HG03175 (cell line): ENCODE data around the gene DAGLB.
"Not testable (repeated sequence)": the region's sequence is repeated elsewhere in the genome, so short reads cannot be mapped to it uniquely, and the experiment has no call there.

ENCODE experiments used
- ATAC-seq: cut with Tn5 transposase; IDR thresholded peaks from one replicate; pipeline ENCODE4 v1.9.1; 2021; ENCODE audit warnings: mild to moderate bottlenecking, moderate library complexity; ENCODE audit not compliant: unreplicated experiment

DAGLB gene

DNA sequence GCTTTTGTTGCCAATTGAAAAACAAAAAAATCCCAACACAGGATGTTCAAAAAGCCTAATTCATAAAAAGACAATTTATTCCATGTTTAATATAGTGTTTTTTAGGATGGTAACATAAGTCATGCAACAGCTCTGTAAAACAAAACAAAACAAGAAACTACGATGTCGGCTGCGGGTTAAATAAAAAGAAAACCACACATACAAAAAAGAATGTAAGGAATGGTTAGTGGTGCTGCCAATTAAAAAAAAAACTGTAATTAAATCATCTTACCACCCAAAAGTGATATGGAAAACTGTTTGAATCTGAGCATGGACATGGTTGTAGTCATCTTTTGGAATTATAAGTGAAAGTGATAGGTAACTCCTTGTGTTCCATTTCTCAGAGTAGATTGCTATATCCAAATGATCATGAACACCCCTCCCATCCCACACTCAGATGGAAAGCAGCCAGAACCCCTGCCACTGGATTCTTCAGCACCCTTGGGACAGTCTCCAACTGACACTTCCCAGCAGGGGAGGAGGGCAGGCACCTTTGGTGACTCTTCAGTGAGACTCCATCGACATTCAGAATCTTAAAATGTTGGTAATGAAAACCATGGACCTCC lies 14.3 kb upstream of the DAGLB start:
- no peak for ATAC-seq

DNA sequence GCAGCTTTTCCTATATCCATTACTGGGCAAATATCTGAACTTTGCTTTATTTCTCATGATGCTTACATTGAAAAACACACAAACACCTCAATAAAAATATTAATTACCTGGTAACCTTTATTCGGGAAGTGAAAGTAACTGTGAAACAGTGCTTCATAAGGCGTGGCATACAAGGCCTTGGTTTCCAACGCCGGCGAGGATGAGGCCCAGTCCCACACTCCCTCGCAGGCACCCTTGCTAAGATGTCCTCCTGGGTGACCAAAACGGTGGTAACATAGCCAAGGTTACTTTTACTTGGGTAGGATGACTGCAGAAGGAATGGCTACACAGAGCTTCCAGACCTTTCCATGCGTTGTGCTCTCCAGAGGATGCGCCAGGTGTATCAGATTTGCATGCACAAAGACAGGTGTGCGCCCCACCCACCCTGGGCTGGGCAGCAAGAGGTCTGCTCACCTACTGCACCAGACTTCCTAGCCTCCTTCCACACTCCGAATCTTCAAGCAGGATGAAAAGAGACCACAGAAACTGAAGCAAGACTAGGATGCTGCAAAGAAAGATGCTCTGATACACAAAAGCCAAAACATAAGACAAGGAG lies 13.3 kb upstream of the DAGLB start:
- ATAC-seq, result no peak

DNA sequence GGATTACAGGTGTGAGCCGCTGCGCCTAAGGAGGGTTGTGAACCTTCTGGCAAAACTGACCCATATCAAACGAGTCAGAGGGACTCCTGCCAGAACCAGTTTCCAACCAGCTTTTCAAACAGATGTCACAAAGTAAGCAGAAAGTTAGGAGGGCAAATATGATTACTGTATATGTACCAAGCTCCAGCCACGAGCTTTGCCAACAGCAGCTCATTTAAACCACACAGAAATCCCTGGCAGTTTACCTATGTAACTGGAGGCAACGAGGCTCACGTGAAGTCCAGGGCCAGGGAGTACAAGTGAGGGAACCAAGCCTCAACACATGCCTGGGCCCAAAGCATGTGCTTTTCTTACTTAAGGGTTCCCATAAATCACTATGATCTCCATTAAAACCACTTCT lies 12.5 kb upstream of the DAGLB start:
- ATAC-seq, result no peak

DNA sequence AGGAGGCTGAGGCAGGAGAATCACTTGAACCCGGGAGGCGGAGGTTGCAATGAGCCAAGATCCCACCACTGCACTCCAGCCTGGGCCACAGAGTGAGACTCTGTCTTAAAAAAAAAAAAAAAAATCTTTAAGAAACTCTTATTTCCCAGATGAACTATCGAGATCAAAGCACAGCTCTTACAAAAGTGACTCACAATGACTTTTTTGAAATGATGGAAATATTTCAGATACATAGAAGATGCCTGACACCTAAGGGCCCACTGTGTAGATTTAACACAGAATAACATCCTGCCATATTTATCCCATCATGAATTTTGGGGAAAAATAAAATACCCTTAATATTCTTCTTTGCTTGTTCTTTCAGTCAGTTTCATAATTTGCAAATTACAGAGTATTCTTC lies 10.9 kb upstream of the DAGLB start:
- ATAC-seq, result not testable (repeated sequence)

DNA sequence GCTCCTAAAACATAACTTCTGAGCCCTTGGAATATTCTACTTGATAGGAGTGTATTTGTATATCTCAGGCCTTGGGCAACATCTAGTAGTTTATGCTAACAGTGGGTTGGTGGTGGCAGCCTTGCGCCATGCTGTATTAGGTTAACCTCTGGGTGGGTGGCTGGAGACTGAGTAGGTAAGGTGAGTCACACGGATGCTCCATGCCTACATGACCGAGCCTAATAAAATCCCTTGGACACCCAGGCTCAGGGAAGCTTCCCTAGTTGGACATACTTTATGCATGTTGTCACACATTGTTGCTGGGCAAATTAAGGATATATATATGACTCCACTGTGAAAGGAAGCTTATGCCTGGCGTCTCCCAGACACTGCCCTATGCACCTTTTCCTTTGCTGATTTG lies 6.0 kb upstream of the DAGLB start:
- no peak for ATAC-seq

DNA sequence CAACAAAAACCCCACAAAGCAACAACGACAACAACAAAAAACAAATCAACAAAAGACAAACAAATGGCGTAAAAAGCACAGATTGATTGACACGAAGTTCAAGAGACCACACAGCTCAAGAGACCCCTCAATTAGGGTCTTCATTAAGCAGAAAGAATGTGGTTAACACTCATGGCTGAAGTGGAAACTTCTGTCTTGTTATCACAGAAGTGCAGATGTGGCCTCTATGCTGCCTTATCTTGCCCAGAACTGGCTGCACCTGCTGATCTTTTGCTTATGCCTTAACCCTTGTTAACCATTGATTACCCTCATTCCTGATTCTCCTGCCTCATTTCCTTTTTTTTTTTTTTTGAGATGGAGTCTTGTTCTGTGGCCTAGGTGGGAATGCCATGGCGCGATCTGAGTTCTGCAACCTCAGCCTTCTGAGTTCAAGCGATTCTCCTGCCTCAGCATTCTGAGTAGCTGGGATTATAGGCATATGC lies 3.5 kb upstream of the DAGLB start:
- ATAC-seq, result no peak

DNA sequence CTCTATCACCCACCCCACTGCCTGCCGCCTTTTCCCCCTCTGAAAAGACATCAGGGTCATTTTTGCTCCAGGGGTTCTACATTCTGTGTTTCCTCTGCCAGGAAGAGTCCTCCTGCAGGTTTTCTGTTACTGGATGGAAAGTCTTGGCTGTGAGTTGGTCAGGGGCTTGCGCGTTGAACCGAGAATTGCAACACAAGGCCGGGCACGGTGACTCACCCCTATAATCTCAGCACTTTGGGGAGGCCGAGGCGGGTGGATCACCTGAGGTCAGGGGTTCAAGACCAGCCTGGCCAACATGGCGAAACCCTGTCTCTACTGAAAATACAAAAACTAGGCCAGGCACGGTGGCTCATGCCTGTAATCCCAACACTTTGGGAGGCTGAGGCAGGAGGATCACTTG lies 2.8 kb upstream of the DAGLB start:
- not testable (repeated sequence) for ATAC-seq

DNA sequence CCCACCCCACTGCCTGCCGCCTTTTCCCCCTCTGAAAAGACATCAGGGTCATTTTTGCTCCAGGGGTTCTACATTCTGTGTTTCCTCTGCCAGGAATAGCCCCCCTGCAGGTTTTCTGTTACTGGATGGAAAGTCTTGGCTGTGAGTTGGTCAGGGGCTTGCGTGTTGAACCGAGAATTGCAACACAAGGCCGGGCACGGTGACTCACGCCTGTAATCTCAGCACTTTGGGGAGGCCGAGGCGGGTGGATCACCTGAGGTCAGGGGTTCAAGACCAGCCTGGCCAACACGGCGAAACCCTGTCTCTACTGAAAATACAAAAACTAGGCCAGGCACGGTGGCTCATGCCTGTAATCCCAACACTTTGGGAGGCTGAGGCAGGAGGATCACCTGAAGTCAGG lies 2.1 kb upstream of the DAGLB start:
- not testable (repeated sequence) for ATAC-seq

DNA sequence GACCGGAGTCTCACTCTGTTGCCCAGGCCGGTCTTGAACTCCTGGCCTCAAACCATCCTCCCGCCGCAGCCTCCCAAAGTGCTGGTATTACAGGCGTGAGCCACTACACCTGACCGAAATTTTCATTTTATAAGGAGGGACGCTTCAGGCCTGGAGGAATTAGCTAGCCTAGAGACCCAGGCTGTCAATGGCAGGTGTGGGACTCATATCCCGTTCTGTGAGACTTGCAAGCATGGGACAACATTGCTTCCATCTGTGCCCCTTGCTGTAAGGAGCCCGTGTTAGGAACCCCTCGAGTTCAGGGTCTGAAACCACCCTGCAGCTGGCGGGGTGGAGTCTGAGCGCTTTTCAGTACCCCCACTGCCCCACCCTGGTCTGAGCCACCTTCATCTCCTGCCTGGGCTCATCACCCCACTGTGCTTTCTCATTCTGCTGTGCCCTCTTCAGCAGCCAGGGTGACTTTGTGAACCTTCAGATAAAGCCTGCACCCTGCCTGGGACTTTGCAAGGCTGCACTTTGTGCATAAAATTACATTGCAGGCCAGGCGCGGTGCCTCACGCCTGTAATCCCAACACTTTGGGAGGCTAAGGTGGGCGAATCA lies 1.3 kb upstream of the DAGLB start:
- no peak for ATAC-seq

DNA sequence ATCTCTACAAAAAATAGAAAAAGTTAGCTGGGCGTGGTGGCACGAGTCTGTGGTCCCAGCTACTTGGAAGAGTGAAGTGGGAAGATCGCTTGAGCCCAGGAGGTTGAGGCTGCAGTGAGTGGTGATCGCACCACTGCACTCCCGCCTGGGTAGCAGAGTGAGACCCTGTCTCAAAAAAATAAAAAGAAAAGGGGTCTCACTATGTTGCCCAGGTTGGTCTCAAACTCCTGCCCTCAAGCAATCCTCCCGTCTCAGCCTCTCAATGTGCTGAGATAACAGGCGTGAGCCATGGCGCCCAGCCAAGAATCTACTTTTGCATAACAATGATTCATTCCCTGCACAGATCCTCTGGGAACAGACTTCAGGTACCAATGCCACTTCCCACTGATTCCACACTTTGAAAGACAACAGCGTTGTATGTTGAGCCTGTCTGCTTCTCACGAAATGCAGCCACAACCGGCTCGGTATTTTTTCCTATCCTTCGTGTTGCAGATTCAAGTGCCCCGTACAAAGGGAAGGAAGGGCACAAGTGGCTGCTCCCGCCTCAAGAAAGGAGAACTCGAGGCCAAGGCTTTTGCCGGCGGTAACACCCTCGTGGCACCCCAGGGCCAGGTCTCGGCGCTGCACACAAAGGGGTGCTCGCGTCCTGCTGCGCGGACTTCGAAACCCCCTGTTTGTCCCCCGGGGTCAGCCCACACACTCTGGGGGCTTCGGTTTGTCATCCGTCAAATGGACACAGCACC lies 745 bp downstream of the DAGLB start:
- peak; percentile 19 for ATAC-seq

DNA sequence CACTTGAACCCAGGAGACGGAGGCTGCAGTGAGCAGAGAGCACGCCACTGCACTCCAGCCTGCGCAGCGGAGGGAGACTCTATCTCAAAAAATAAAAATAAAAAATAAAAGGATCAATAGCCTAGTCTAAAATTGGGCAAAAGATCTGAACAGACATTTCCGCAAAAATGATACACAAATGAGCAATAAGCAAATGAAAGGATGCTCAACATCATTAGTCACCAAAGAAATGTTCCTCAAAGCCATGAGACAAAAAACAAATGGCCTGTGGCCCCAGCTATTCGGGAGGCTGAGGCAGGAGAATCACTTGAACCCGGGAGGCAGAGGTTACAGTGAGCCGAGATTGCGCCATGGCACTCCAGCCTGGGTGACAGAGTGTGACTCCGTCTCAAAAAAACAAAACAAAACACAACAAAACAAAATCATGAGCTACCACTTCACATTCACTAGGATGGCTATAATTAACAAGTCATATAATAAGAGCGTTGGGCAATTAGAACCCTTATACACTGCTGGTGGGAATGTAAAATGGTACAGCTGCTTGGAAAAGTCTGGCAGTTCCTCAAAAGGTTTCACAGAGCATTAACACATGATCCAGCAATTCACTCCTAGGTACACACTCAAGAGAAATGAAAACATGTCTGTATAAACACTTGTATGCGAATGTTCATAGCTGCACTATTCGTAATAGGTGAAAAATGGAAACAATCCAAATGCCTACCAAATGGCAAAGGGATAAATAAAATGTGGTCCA lies 3.1 kb downstream of the DAGLB start:
- no peak for ATAC-seq

DNA sequence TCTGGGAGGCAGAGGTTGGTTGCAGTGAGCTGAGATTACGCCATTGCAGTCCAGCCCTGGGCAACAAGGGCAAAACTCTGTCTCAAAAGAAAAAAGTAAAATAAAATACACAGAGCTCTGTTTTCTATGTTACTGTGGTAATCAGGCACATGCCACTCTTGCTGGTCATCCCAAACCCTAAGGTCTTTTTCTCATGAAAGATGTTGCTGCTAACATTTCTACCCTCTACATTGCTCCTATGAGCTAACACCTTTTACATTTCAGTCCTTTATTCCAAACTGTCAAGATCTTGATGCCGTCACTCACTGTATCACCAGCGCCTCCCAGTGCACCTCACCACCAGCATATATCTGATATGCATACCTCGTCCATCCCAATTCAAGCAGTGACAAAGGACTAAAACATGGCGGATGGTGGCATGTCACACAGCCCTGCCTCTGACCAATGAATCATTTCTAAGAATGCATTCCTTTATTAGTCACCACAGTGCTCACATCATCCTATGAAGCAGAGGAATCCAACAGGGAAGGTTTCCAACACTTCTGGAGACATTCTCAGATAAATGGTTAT lies 4.3 kb downstream of the DAGLB start:
- no peak for ATAC-seq

DNA sequence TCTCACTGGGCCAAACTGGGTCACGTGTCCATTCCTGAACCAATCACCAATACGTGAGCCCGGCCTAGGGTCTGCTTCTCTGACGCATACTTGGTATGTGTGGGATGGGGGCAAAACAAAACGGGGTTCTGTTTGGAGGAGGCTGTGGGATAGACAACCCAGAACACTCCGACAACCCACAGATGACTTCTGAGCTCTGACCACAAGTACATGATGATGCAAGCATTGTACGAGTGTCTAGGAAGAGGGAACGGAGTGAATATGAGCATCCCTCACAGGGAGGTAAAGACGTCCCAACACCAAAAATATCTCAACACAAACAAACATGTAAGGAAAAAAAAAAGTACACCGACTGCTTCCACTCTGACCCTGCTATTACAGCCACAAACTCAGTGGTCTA lies 5.6 kb downstream of the DAGLB start:
- ATAC-seq, result no peak

DNA sequence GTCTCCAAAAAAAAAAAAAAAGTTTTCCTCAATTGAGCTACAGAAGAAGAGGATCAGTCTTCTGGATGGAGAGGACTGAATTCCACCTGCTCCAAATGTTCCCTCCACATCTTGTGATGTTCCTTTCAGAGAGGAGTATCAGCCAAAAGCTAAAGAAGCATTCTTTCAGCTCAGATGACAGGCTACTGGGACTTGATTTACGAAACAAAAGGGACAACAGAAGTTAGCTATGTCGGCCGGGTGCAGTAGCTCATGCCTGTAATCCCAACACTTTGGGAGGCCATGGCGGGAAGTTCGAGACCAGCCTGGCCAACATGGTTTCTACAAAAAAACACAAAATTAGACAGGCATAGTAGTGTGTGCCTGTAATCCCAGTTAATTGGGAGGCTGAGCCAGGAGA lies 7.4 kb downstream of the DAGLB start:
- ATAC-seq, result no peak

DNA sequence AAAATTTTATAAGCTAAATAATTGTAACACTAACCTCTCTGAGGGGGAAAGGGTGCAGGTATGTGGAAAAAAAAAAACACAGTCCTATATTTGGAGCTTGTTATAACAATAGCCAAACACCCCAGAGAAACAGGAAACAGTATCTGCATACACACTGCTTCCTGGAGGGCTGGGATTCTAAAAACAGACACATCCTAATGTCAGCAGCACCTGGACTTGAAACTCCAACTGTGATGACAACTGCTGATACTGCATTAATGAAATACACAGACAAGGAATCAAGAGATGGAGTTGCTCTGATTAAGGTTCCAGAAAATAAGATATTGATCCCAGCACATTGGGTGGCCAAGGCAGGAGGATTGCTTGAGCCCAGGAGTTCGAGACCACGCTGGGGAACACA lies 9.3 kb downstream of the DAGLB start:
- no peak for ATAC-seq

DNA sequence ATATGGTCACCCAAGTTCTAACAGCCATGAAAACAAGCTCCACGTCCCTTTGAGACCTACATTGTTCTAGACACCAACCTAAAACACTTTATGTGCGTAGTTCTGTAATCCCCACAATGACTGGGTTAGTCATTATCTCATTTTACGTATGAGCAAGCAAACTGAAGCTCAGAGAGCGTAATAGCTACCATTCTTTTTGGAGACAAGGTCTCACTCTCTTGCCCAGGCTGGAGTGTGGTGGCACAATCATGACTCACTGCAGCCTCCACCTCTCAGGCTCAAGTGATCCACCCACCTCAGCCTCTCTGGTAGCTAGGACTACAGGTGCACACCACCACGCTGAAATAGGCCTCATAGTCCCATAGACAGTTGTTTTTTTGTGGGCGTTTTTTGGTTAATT lies 10.5 kb downstream of the DAGLB start:
- ATAC-seq, result no peak

DNA sequence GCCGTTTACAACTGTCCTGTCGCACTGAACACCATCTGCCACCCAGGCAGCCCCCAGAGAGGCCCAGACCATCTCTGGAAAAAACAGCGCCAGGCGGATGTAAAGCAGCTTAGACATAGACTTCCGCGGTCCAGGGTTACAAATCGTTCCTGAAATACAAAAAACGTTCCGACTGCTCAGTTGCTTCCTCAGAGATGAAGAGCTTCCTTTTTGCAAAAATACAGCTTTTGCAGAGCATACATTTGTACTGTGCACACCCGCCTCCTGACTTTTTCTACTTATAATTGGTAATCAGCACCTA lies 11.4 kb downstream of the DAGLB start:
- ATAC-seq, result no peak

DNA sequence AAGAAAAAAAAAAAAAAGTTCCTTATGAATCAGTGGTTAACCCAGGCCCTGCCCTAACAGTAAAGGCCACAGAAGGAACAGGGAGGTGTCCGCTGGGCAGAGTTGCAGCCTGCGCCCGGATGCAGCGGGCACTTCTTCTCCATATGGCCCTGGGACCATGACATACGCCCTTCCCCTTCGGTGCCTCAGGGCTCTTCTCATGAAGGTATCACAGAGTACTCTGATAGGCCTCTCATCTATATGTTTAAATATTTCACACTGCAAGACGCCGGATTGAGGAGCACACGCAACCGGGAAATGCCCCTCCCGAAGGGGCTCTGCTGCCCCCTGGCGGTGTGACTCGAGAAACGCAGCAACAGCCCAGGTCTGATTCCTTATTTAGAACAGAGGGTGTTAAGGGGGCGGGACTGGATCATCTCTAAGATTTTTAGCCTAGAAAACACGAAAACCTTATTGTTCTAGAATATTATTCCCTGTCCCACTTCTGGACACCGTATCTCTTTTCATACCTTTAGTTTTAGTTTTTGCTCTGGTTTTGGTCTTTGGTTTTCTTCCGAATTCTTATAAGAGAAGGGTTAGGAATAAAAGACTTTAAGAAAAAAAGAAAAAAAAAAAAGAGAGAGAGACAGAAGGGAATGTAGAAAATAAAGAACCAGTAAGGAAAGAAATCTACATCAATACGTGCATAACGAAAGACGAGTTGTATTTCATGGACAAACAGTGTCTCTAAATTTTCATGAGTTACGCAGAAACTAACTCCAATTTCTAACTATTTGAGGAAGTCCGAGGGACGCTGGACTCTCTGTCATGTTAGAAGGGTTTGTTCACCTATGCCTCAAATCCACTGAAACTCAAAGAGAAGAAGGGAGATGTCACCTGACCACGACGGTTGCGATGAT lies 12.0 kb downstream of the DAGLB start:
- ATAC-seq, result peak; percentile 77

DNA sequence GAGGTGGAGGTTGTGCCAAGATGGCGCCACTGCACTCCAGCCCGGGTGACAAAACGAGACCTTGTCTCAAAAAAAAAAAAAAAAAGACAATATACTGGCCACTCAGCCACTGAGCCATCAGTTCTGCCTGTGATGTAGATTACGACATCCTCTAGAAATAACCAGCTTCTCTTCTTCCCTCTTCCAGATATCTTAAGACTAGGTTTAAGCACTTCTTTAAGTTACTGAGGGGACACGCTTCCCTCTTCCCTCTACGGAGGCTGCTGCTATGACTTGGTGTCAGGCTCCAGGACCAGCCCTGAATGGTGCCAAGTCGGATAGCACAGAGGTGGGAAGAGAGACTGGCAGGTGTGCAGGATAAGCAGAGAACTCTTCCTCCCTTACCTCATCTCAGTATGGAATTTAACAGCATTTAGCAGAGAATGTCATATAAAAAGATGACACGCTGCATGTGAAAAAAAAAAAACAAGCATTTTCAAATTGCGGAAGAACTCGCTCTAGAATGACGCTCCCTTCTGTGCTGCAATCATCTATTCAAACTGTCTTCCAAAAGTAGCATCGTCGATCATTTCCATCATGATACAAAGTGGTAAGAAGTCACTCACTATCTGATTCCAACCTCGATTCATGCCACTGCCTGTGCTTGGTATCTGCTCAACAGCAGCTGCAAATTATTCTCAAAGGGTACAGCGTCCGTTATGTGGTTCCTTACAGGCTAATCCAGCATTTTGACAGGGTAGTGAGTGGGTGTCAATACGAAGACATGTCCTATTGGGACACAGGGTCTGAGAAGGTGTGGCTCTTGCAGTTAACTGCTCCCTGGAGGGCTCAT lies 13.8 kb downstream of the DAGLB start:
- ATAC-seq, result no peak
